Upper lobe of right lung (tissue), 1 donor: ENCODE measurements around the gene EPB41L4B. TPM values are rescaled to one million over a fixed set of nuclear protein-coding genes. Genes with fewer than 3 reads are reported as not detected.

ENCODE experiments used
- ATAC-seq: fragments of 200-7000 bp; cut with Tn5 transposase; one replicate; pipeline ENCODE4 v1.9.1; 2020; ENCODE audit warnings: mild to moderate bottlenecking, moderate library complexity
- DNase-seq: peaks from one replicate; pipeline ENCODE4 v3.0.0-alpha.2; 2020
- H3K27ac ChIP-seq: fragments of 200-600 bp; one replicate; pipeline ENCODE4 v1.8.0; 2022
- H3K27me3 ChIP-seq: fragments of 200-600 bp; one replicate; pipeline ENCODE4 v1.8.0; 2022; ENCODE audit warnings: mild to moderate bottlenecking
- H3K36me3 ChIP-seq: fragments of 200-600 bp; one replicate; pipeline ENCODE4 v1.8.0; 2022
- H3K4me1 ChIP-seq: fragments of 200-600 bp; one replicate; pipeline ENCODE4 v1.8.0; 2022
- H3K4me3 ChIP-seq: fragments of 200-600 bp; one replicate; pipeline ENCODE4 v1.8.0; 2022; ENCODE audit warnings: mild to moderate bottlenecking
- H3K9me3 ChIP-seq: fragments of 200-600 bp; one replicate; pipeline ENCODE4 v1.8.0; 2022
- CTCF ChIP-seq: fragments of 200-600 bp; IDR thresholded peaks from one replicate; pipeline ENCODE4 v1.8.0; 2022; ENCODE audit warnings: antibody characterized with exemption
- intact Hi-C: fragments of 100-400 bp; cut with DNase I; formaldehyde crosslinking; loops from one replicate; pipeline ENCODE4 v1.11.0; 2022
- total RNA-seq: library from RNA; stranded (reverse); fragmentation: NEBNext Ultra II Directional; extraction: Animal tissue kit (Norgen Biotek cat#: 25700); gene quantifications from one replicate; pipeline ENCODE4 v1.2.1, GENCODE V29; 2021
- donor health status: DM: no; HTN: yes; CAD: no; lungs with severe emphysema.

EPB41L4B gene
- total RNA-seq, 1 donor from 2014 or later: 10.1 TPM

DNA sequence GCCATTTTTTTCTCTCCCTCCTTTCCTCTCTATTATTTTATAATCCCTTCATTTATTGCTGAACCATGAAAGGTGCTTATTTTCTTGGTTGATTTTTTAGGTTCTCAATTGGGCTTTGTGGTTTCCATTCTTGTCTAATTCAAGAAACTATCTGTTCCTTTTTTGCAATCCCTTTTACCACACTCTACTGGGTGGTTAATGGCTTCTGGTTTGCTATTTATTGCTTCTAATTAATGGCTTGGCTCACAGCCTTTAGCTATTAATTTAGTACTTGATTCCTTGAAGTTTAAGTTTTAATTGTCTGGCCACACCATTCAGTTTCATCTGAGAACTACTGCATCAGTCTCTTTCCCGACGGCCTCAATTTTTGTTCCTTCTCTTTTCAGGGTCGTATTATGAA lies 159.4 kb downstream of the EPB41L4B start:
- TF ChIP-seq CTCF: no peak
- no peak for DNase-seq
- no peaks in the 10 kb centered on the region for H3K4me1 ChIP-seq
- no peaks in the 10 kb centered on the region for H3K27me3 ChIP-seq
- ATAC-seq: no peak
- H3K27ac ChIP-seq: no peak overlapping the region
- H3K9me3 ChIP-seq: no peaks in the 10 kb centered on the region
- intact Hi-C loops: no loop called here
- H3K36me3 ChIP-seq: no peaks in the 10 kb centered on the region
- no peak overlapping the region for H3K4me3 ChIP-seq

DNA sequence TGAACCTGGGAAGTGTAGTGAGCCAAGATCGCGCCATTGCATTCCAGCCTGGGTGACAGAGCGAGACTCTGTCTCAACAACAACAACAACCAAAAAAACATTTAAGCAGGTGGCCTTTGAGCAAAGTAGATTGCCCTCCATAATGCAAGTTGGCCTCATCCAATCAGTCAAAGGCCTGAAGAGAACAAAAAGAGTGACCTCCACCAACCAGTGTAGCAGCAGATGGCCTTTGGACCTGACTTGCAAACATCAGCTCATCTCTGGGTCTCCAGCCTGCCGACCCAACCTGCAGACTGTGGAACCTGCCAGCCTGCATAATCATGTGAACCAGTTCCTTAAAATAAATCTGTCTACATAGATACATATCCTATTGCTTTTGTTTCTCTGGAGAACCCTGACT lies 161.3 kb downstream of the EPB41L4B start:
- DNase-seq (no peak), ATAC-seq (no peak)
- intact Hi-C loops: no loop called here
- no peak for TF ChIP-seq CTCF
- Histone ChIP-seq H3K27ac (no peak overlapping the region), H3K9me3 (no peaks in the 10 kb centered on the region), H3K4me3 (no peak overlapping the region), H3K36me3 (no peaks in the 10 kb centered on the region), H3K4me1 (no peaks in the 10 kb centered on the region), H3K27me3 (no peaks in the 10 kb centered on the region)

- Histone ChIP-seq H3K27me3 (no peaks in the 10 kb centered on the region), H3K27ac (no peak overlapping the region), H3K9me3 (no peaks in the 10 kb centered on the region), H3K36me3 (no peaks in the 10 kb centered on the region), H3K4me1 (no peaks in the 10 kb centered on the region), H3K4me3 (no peak overlapping the region)
- no peak for DNase-seq
- ATAC-seq: no peak
- intact Hi-C loops: no loop called here
- no peak for TF ChIP-seq CTCF
Observed at GRCh38 chr9:109158651-109159050, 162.2 kb downstream of the EPB41L4B start.

- no peaks in the 10 kb centered on the region for H3K36me3 ChIP-seq
- no peaks in the 10 kb centered on the region for H3K9me3 ChIP-seq
- intact Hi-C loops: no loop called here
- H3K27me3 ChIP-seq: no peaks in the 10 kb centered on the region
- no peak for DNase-seq
- H3K4me1 ChIP-seq: no peaks in the 10 kb centered on the region
- no peak overlapping the region for H3K27ac ChIP-seq
- H3K4me3 ChIP-seq: no peak overlapping the region
- no peak for TF ChIP-seq CTCF
- no peak for ATAC-seq
Observed at GRCh38 chr9:109156708-109157107, 164.2 kb downstream of the EPB41L4B start.

GRCh38 chr9:109150925-109151545 lies 169.8 kb downstream of the EPB41L4B start:
- H3K4me1 ChIP-seq: no peaks in the 10 kb centered on the region
- no peak for DNase-seq
- peak; percentile 84 for ATAC-seq
- intact Hi-C loops: no loop called here
- H3K9me3 ChIP-seq: no peaks in the 10 kb centered on the region
- no peaks in the 10 kb centered on the region for H3K27me3 ChIP-seq
- H3K27ac ChIP-seq: no peak overlapping the region
- TF ChIP-seq CTCF: no peak
- H3K36me3 ChIP-seq: no peaks in the 10 kb centered on the region
- no peak overlapping the region for H3K4me3 ChIP-seq

DNA sequence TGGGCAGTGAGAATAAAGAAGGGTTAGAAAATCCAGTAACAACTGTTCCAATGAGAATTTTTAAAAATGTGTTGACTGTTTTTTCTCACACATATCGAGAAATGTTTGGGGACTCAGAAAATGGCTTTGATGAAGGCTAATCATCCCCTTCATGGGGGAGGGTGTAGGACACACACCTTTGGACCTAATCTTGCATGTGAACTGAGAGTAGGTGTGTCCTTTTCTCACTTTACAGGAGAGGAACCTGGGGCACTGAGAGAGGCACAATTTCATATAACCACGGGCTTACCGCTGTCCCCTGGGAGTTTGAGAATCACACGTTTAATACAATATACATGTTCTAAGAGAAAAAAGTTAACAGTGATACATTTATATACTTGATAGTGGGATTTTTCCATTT lies 171.1 kb downstream of the EPB41L4B start:
- no peak for TF ChIP-seq CTCF
- H3K9me3 ChIP-seq: no peaks in the 10 kb centered on the region
- H3K4me3 ChIP-seq: no peak overlapping the region
- no peaks in the 10 kb centered on the region for H3K27me3 ChIP-seq
- no peak for DNase-seq
- ATAC-seq: no peak
- intact Hi-C loops: no loop called here
- H3K27ac ChIP-seq: no peak overlapping the region
- no peaks in the 10 kb centered on the region for H3K36me3 ChIP-seq
- H3K4me1 ChIP-seq: no peaks in the 10 kb centered on the region
